ENCODE measurements around the gene CERK. TPM values are rescaled to one million over a fixed set of nuclear protein-coding genes. Genes with fewer than 3 reads are reported as not detected.

The CERK gene
- polyA plus RNA-seq, 1 of the 3 experiments (the other 2 are of a cell fraction), result 32.6 TPM

- POLR2A ChIA-PET, result interaction anchor here (0.8 kb wide), 1 partner anchor 19 kb away, joined by 3 read pairs; no protein-coding TSS in a partner anchor
- H3K9me3 ChIP-seq, result no peaks in the 10 kb centered on the region
- no peaks in the 10 kb centered on the region for H3K9me2 ChIP-seq
- no peak overlapping the region for H2AFZ ChIP-seq (ENCODE audit: low read depth)
- H3K4me3 ChIP-seq (ENCODE audit: low read depth in 2 of 2, low read length in 1 of 2), result no peak overlapping the region
- H4K20me1 ChIP-seq (ENCODE audit: insufficient read depth), result no peaks in the 10 kb centered on the region
- H3K79me2 ChIP-seq (ENCODE audit: insufficient read depth), result peaks cover 15% of the 10 kb centered on the region
- CTCF ChIA-PET, result interaction anchor here (1.9 to 3.9 kb wide), 3 partner anchors 17 to 179 kb away, joined by 5 to 33 read pairs (median 17); no protein-coding TSS in a partner anchor
- no peaks in the 10 kb centered on the region for H3K27me3 ChIP-seq (ENCODE audit: insufficient read depth)
- no peaks in the 10 kb centered on the region for H3F3A ChIP-seq (replicated peaks; ENCODE audit: insufficient read depth)
- no peak overlapping the region for H3K4me2 ChIP-seq
- peaks cover 7 to 39% of the 10 kb centered on the region in 2 experiments; a peak in 1 of 4 replicates for H3K4me1 ChIP-seq (ENCODE audit: control insufficient read depth in 1 of 2, insufficient read depth in 2 of 2, low read depth in 1 of 2, low read length in 1 of 2)
- no peaks in the 10 kb centered on the region for H3K36me3 ChIP-seq (replicated peaks in 1 of 2; ENCODE audit: control insufficient read depth in 1 of 2, insufficient read depth in 2 of 2, low read length in 1 of 2)
- H3K27ac ChIP-seq (ENCODE audit: low read depth in 2 of 2, low read length in 1 of 2), result no peak overlapping the region; a peak in 1 of 4 replicates
- TF ChIP-seq FOSL2 (IDR thresholded peaks at IDR 0.05; ENCODE audit: borderline replicate concordance, low read depth) (no peak), ZBTB33 (IDR thresholded peaks at IDR 0.05; ENCODE audit: borderline replicate concordance, low read depth) (no peak), RCOR1 (IDR thresholded peaks at IDR 0.05; ENCODE audit: low read length) (no peak), REST (IDR thresholded peaks at IDR 0.05; ENCODE audit: low read depth, low read length) (no peak), JUND (IDR thresholded peaks at IDR 0.05) (no peak), MEF2A (IDR thresholded peaks at IDR 0.05; ENCODE audit: borderline replicate concordance, low read depth) (no peak), TAF1 (IDR thresholded peaks at IDR 0.05; ENCODE audit: borderline replicate concordance, low read depth, low read length) (no peak), MXI1 (IDR thresholded peaks at IDR 0.05; ENCODE audit: low read depth, low read length) (no peak), ELF1 (IDR thresholded peaks at IDR 0.05) (no peak), MAX (IDR thresholded peaks at IDR 0.05; ENCODE audit: low read depth) (no peak), RFX5 (IDR thresholded peaks at IDR 0.05; ENCODE audit: low read length) (no peak), PBX3 (IDR thresholded peaks at IDR 0.05) (no peak), SMC3 (IDR thresholded peaks at IDR 0.05; ENCODE audit: low read depth, low read length) (no peak)
- 100% methylated on average over 1 of the region's 6 CpGs for WGBS (ENCODE audit: low lambda C conversion rate)
- DNase-seq, result no peak
- no peak overlapping the region for H3K9ac ChIP-seq
These were observed 4.0 kb upstream of the CERK start for GRCh38 chr22:46741974-46742519.
